HG02571 (cell line): ENCODE measurements around the gene NAT14.
"Not testable (repeated sequence)": the region's sequence is repeated elsewhere in the genome, so short reads cannot be mapped to it uniquely, and the experiment has no call there.

Source experiments
- ATAC-seq: cut with Tn5 transposase; IDR thresholded peaks from one replicate; pipeline ENCODE4 v1.9.1; 2021; ENCODE audit warnings: mild to moderate bottlenecking, moderate library complexity; ENCODE audit not compliant: unreplicated experiment

Gene NAT14

GRCh38 chr19:55486043-55486970, 1.3 kb downstream of the NAT14 start:
- no peak for ATAC-seq

GRCh38 chr19:55486971-55487923, 2.3 kb downstream of the NAT14 start:
- ATAC-seq: no peak

DNA sequence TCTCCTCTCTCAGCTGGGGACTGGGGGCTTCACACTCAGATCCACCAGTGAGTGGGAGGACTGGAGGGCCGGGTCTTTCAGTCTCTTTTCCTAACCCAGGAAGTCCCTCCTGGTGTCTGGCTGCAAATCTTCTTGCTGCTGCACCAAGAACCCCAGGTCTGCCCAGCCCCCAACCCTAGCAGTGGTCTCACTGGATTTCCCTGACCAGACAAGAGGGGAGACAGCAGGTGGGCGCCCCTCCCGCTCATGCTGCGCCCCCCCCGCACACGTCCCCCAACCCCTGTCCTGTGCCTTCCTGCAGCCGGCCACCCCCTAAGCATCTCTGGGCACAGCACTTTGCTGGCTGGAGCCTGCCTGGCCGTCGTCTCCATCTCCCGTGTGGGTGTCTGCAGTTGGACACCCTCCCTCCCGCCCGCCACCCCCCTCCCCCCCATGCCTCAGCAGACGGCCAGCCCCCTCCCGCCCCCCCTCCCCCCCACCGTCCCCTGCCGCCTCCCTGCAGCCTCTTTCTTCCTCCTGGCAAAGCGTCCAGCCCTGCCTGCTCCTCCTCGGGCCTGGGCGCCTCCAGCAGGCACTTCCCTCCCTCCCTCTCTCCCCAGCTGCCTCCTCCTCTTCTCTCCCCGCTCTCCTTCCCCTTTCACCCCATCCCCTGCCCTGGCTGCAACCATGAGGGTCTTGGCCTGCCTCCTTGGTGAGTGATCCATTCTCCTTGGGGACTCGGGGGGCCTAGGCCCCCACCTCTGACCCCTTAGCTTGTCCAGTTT, 3.1 kb downstream of the NAT14 start, which contains the start of gene SSC5D:
TSS of gene SSC5D (plus strand) at position 513 of the 764 bp plus-strand sequence. CDS start at position 667, 154 bp downstream.
- no peak for ATAC-seq

DNA sequence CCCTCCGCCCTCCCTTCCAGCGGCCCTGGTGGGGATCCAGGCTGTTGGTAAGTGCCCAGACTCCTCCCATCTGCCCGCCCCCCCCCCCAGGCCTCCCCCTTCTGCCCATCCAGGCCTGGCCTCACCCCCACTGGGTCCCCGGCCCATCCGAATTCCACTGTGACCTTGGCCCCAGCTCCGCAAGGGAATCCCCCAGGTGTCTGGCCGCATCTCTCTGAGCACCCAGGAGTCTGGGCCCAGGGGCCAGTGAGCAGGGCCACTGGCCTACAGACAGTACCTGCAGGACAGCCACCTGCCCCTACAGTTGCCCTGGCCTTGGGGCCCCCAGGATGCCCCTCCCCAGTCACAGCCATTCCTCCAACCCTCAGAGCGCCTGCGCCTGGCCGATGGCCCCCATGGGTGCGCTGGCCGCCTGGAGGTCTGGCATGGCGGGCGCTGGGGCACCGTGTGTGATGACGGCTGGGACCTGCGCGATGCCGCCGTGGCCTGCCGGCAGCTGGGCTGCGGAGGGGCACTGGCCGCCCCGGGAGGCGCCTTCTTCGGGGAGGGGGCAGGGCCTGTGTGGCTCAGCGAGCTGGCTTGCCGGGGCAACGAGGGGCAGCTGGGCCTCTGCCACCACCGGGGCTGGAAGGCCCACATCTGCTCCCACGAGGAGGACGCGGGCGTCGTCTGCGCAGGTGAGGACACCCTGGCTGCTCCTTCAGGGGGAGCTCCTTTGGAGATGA, 4.2 kb downstream of the NAT14 start:
- no peak for ATAC-seq

DNA sequence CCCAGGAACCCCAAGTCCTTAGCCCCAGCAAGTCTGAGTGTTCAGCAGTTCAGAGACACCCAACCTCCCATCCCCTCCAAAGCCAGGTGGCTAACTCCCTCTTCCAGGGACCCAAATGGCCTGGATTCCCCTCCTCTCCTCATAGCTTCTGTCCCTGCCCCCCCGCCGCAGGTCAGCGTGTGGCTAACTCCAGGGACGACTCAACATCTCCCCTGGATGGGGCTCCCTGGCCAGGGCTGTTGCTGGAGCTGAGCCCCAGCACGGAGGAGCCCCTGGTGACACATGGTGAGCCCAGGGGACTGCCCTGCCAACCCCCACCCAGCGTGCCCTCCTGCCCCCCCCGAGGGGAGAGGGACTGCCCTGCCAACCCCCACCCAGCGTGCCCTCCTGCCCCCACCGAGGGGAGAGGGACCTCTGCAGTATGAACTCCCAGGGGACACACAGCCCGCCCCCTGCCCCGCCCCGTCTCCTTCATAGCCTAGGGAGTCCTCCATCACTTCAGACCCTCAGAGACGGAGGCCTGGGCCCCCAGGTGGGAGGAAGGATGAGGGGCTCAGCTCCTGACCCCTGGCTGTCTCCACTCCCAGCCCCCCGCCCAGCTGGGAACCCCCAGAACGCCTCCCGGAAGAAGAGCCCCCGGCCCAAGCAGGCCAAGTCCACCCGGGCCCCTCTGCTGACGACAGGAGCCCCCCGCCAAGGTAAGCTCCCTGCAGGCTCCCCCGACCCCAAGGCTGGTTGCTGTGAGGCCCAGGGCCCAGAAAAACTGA, 4.9 kb downstream of the NAT14 start:
- no peak for ATAC-seq

DNA sequence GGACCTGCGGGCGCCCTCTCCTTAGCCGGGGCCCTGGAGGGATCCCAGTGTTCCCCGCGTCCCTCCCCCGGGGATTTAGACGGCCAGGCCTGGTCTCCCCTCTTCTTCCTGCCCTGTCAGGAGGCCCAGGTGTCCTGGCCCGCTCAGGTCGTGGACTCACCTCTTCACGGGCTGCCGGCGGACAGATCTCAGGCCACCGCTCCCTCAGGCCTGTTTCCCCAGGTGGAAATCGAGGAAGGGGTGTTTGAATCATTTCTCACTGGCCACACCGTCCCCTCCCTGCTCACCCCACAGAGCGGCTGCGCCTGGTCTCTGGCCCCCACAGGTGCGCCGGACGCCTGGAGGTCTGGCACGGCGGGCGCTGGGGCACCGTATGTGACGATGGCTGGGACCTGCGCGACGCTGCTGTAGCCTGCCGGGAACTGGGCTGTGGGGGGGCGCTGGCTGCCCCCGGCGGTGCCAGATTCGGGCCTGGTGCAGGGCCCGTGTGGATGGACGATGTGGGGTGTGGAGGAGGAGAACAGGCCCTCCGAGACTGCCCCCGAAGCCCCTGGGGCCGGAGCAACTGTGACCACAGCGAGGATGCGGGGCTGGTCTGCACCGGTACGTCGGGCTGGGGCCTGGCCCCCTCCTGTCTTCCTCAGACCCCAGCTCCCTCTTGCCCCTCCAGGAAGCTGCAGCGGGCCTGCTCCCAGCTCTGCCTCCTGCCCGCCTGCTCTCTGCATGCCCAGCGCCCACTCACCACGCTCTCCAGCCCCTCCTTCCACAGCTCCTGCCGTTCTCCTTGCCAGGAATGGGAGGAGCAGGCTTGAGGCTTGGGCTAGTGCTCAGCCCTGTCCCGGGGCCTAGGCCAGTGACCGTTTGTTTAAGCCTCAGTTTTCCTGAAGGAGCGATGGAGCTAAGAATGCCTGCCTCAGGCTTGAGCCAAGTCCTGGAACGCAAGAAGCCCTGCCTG, 5.8 kb downstream of the NAT14 start:
- no peak for ATAC-seq

GRCh38 chr19:55491546-55492360, 6.8 kb downstream of the NAT14 start:
- ATAC-seq: no peak

GRCh38 chr19:55492362-55492944, 7.5 kb downstream of the NAT14 start:
- no peak for ATAC-seq

DNA sequence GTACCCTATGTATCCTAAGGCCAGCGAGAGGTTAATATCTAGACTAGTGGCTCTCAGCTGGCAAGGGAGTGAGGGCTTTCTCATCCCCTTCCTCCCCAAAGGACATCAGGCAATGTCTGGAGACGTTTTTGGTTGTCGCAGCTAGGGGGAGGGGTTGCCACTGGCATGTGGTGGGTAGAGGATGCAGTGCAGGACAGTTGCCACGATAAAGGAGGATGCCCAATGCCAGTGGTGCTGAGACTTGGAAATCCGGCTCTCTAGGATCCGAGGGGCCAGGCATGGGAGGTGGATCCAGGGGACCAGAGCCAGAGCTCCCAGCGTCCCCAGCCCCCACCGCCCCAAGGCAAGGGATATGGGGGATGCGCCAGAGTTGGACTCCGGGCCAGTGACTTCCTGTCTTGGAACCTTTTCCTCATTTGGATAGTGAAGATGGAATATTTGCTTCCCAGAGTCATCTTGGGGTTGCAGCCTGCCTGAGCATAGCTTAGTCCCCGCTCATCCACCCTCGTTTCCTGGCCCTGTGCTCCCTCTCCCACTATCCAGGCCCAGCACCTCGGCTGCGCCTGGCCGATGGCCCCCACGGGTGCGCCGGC, 8.2 kb downstream of the NAT14 start:
- ATAC-seq: no peak

- ATAC-seq: no peak
Observed at GRCh38 chr19:55493645-55494171, 8.7 kb downstream of the NAT14 start.

DNA sequence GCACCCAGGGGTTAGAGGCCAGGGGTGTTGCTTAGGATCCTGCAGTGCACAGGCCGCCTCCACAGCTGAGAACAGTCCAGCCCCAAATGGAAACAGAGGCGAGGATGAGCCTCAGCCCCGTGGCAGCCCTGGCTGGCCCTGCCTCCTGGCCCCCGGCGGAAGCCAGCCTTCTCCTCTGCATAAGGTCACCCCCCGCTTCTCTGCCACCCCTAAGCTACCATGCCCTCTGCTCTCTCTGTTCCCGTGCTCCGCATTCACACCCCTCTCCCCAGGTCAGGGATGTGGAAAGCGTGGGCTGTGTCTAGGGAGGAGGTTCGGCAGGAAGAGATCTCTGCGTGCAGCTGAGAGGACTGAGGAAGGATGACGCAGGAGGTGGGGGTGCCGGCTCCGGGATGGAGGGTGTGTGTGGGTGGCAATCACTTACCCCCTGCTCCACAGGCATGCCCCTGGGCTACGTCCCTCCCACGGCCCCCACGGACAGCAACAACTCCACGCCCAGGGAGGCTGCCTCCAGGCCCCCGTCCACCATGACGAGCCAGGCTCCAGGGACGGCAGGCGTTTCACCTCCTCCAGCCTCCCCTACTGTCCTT, 9.3 kb downstream of the NAT14 start:
- ATAC-seq: no peak

GRCh38 chr19:55495646-55496349, 10.8 kb downstream of the NAT14 start:
- no peak for ATAC-seq

DNA sequence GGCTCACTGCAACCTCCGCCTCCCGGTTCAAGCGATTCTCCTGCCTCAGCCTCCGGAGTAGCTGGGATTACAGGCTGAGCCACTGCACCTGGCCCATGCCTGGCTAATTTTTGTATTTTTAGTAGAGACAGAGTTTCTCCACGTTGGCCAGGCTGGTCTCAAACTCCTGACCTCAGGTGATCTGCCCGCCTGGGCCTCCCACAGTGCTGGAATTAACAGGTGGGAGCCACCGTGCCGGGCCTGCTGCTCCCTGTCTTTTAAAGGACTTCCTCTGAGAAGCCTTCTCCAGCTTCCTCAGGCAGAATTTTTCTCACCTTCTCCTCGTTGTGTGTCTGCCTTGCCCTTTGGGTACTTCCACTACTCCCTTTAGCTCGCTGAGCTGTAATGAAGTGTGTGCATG, 11.8 kb downstream of the NAT14 start:
- not testable (repeated sequence) for ATAC-seq

DNA sequence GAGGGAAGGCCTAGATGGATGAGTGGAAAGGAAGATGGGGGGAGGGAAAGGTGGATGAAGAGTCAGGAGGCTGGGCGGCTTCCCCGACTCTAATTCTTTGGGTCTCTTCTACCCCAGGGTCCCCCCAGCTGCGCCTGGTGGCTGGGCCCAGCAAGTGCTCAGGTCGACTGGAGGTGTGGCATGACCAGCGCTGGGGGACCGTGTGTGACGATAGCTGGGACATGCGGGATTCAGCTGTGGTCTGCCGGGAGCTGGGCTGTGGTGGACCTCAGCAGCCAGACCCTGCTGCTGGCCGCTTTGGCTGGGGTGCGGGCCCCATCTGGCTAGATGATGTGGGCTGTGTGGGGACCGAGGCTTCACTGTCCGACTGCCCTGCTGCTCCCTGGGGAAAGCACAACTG, 12.8 kb downstream of the NAT14 start:
- no peak for ATAC-seq

- no peak for ATAC-seq
Observed at GRCh38 chr19:55498246-55498840, 13.4 kb downstream of the NAT14 start.
